DOHH2 (cell line): Measurements from ENCODE around the gene ARRB1.
"Not testable (repeated sequence)": the region's sequence is repeated elsewhere in the genome, so short reads cannot be mapped to it uniquely, and the experiment has no call there.

Experiments used
- CTCF ChIP-seq: fragments of 200-600 bp; sonication (generic); IDR thresholded peaks from one replicate; pipeline ENCODE4 v1.5.1; 2014; ENCODE audit warnings: antibody characterized with exemption, mild to moderate bottlenecking, low read depth, low read length; ENCODE audit not compliant: poor library complexity, severe bottlenecking
- EZH2phosphoT487 ChIP-seq: fragments of 200-600 bp; sonication (generic); IDR thresholded peaks from 2 replicates; pipeline ENCODE4 v1.6.1; 2017; ENCODE audit warnings: borderline replicate concordance, mild to moderate bottlenecking, antibody characterized with exemption, low read length, moderate library complexity, mixed read lengths

GRCh38 chr11:75330886-75331285 lies 20.6 kb downstream of the ARRB1 start:
- not testable (repeated sequence) for TF ChIP-seq CTCF, EZH2phosphoT487
